Midbrain (tissue), 1 donor: Measurements from ENCODE around the gene OR1C1.
"Not testable (repeated sequence)": the region's sequence is repeated elsewhere in the genome, so short reads cannot be mapped to it uniquely, and the experiment has no call there.

Experiments used
- DNase-seq: peaks from one replicate; lab custom pipeline; 2025; lab: John Stamatoyannopoulos, UW

Gene OR1C1

GRCh38 chr1:247760456-247760855, at the start of gene OR1C1:
Gene OR1C1 (minus strand): TSS chr1:247760556. CDS start chr1:247758406, 2,150 bp downstream.
- no peak for DNase-seq

- no peak for DNase-seq
Measured at GRCh38 chr1:247797518-247797917, 37.2 kb upstream of the OR1C1 start.

- DNase-seq: no peak
Measured at GRCh38 chr1:247769603-247770002, 9.2 kb upstream of the OR1C1 start.

GRCh38 chr1:247754311-247754710, 6.0 kb downstream of the OR1C1 start:
- not testable (repeated sequence) for DNase-seq

GRCh38 chr1:247749870-247750269, 10.5 kb downstream of the OR1C1 start:
- no peak for DNase-seq

GRCh38 chr1:247748041-247748440, 12.3 kb downstream of the OR1C1 start, which contains the start of gene OR14A2:
Gene OR14A2 (minus strand): TSS chr1:247748141.
- DNase-seq: no peak

GRCh38 chr1:247747616-247748015, 12.7 kb downstream of the OR1C1 start:
- DNase-seq: no peak

- DNase-seq: no peak
Measured at GRCh38 chr1:247746391-247746935, 13.9 kb downstream of the OR1C1 start.

GRCh38 chr1:247742215-247742760, 18.1 kb downstream of the OR1C1 start:
- not testable (repeated sequence) for DNase-seq

GRCh38 chr1:247741756-247742155, 18.6 kb downstream of the OR1C1 start:
- DNase-seq: no peak

GRCh38 chr1:247740721-247741120, 19.6 kb downstream of the OR1C1 start:
- DNase-seq: no peak

GRCh38 chr1:247738315-247738714, 22.0 kb downstream of the OR1C1 start, which contains the start of gene OR14K1:
Gene OR14K1 (plus strand): TSS chr1:247738615. CDS start chr1:247738615, 0 bp downstream.
- DNase-seq: no peak

GRCh38 chr1:247721222-247721621, 39.1 kb downstream of the OR1C1 start:
- DNase-seq: no peak

GRCh38 chr1:247716546-247716945, 43.8 kb downstream of the OR1C1 start, which contains the start of gene OR6F1:
Gene OR6F1 (minus strand): TSS chr1:247716646. CDS start chr1:247712755, 3,891 bp downstream.
- DNase-seq: no peak

- DNase-seq: no peak
Measured at GRCh38 chr1:247713753-247714152, 46.6 kb downstream of the OR1C1 start.

GRCh38 chr1:247710681-247711080, 49.7 kb downstream of the OR1C1 start:
- DNase-seq: not testable (repeated sequence)
